T-helper 2 cell treated with Interferon-gamma antibody and Interleukin-4, amounts not matched to agents 100 ng/mL and 5 ng/mL, for 36 hours (primary cell): Measurements from ENCODE around the gene CEP55. TPM values are rescaled to one million over a fixed set of nuclear protein-coding genes. Genes with fewer than 3 reads are reported as not detected.
"Not testable (repeated sequence)": the region's sequence is repeated elsewhere in the genome, so short reads cannot be mapped to it uniquely, and the experiment has no call there.

Source experiments
- intact Hi-C: fragments of 100-400 bp; cut with micrococcal nuclease; formaldehyde crosslinking; loops from one replicate; pipeline ENCODE4 v1.15.1; 2023
- total RNA-seq: library from RNA; stranded (reverse); gene quantifications from 2 replicates; pipeline ENCODE4 v1.2.3, GENCODE V29; 2022

Gene CEP55
- total RNA-seq, 1 donor from 2014 or later, result 73.1 TPM

GRCh38 chr10:93503075-93503474 lies 6.7 kb downstream of the CEP55 start:
- intact Hi-C loops, result loop anchor here (5.0 kb wide), 1 partner anchor 1044 kb away; the partner anchor contains the start of gene HELLS

- intact Hi-C loops, result no loop called here
Measured at GRCh38 chr10:93505075-93505474, 8.7 kb downstream of the CEP55 start.

GRCh38 chr10:93509816-93510215 lies 13.4 kb downstream of the CEP55 start:
- intact Hi-C loops, result no loop called here

GRCh38 chr10:93512565-93512964 lies 16.2 kb downstream of the CEP55 start:
- intact Hi-C loops, result no loop called here

- intact Hi-C loops, result no loop called here
Measured at GRCh38 chr10:93513091-93513490, 16.7 kb downstream of the CEP55 start.

GRCh38 chr10:93514521-93514920 lies 18.1 kb downstream of the CEP55 start:
- intact Hi-C loops, result no loop called here

GRCh38 chr10:93515071-93516005 lies 18.9 kb downstream of the CEP55 start:
- intact Hi-C loops, result no loop called here

- intact Hi-C loops, result no loop called here
Measured at GRCh38 chr10:93516006-93516380, 19.6 kb downstream of the CEP55 start.

GRCh38 chr10:93518531-93518930 lies 22.1 kb downstream of the CEP55 start:
- intact Hi-C loops, result no loop called here

- intact Hi-C loops, result no loop called here
Measured at GRCh38 chr10:93535293-93535692, 38.9 kb downstream of the CEP55 start.

- intact Hi-C loops, result not testable (repeated sequence)
Measured at GRCh38 chr10:93540871-93541270, 44.5 kb downstream of the CEP55 start.

GRCh38 chr10:93541402-93542357 lies 45.3 kb downstream of the CEP55 start:
- intact Hi-C loops, result no loop called here

- intact Hi-C loops, result no loop called here
Measured at GRCh38 chr10:93542358-93542791, 46.0 kb downstream of the CEP55 start.

GRCh38 chr10:93546995-93547394 lies 50.6 kb downstream of the CEP55 start:
- intact Hi-C loops, result not testable (repeated sequence)

- intact Hi-C loops, result no loop called here
Measured at GRCh38 chr10:93547522-93547921, 51.1 kb downstream of the CEP55 start.

GRCh38 chr10:93548376-93549071 lies 52.1 kb downstream of the CEP55 start:
- intact Hi-C loops, result no loop called here

GRCh38 chr10:93550606-93551005 lies 54.2 kb downstream of the CEP55 start:
- intact Hi-C loops, result loop anchor here (5.0 kb wide), 1 partner anchor 267 kb away; no protein-coding TSS in a partner anchor

GRCh38 chr10:93552780-93553179 lies 56.4 kb downstream of the CEP55 start:
- intact Hi-C loops, result loop anchor here (5.0 kb wide), 1 partner anchor 265 kb away; no protein-coding TSS in a partner anchor

- intact Hi-C loops, result loop anchor here (1.0 to 5.0 kb wide), 2 partner anchors 127 to 264 kb away; no protein-coding TSS in a partner anchor
Measured at GRCh38 chr10:93553482-93554315, 57.3 kb downstream of the CEP55 start.

GRCh38 chr10:93554316-93554663 lies 57.9 kb downstream of the CEP55 start:
- intact Hi-C loops, result loop anchor here (1.0 to 5.0 kb wide), 2 partner anchors 126 to 263 kb away; no protein-coding TSS in a partner anchor
